GM21526 (cell line): Measurements from ENCODE around the gene TENM3.

Source experiments
- ATAC-seq: cut with Tn5 transposase; IDR thresholded peaks from one replicate; pipeline ENCODE4 v1.9.1; 2021; ENCODE audit warnings: moderate library complexity; ENCODE audit not compliant: unreplicated experiment, low FRiP score

Gene TENM3

GRCh38 chr4:182251116-182251515 lies 7.9 kb downstream of the TENM3 start:
- ATAC-seq: no peak

GRCh38 chr4:182252220-182252619 lies 9.0 kb downstream of the TENM3 start:
- no peak for ATAC-seq

- no peak for ATAC-seq
Observed at GRCh38 chr4:182254026-182254780, 11.0 kb downstream of the TENM3 start.

GRCh38 chr4:182255441-182256190 lies 12.4 kb downstream of the TENM3 start:
- no peak for ATAC-seq

GRCh38 chr4:182257016-182257415 lies 13.8 kb downstream of the TENM3 start:
- ATAC-seq: no peak

GRCh38 chr4:182257503-182257902 lies 14.3 kb downstream of the TENM3 start:
- no peak for ATAC-seq

GRCh38 chr4:182258441-182259000 lies 15.3 kb downstream of the TENM3 start:
- ATAC-seq: no peak

- ATAC-seq: no peak
Observed at GRCh38 chr4:182261651-182262223, 18.5 kb downstream of the TENM3 start.

GRCh38 chr4:182263562-182263961 lies 20.4 kb downstream of the TENM3 start:
- ATAC-seq: no peak

- ATAC-seq: no peak
Observed at GRCh38 chr4:182264139-182264752, 21.0 kb downstream of the TENM3 start.

- no peak for ATAC-seq
Observed at GRCh38 chr4:182265881-182266280, 22.7 kb downstream of the TENM3 start.

- no peak for ATAC-seq
Observed at GRCh38 chr4:182267048-182267447, 23.8 kb downstream of the TENM3 start.

GRCh38 chr4:182268966-182269365 lies 25.8 kb downstream of the TENM3 start:
- no peak for ATAC-seq

- ATAC-seq: no peak
Observed at GRCh38 chr4:182271731-182272130, 28.5 kb downstream of the TENM3 start.

- ATAC-seq: no peak
Observed at GRCh38 chr4:182272151-182272550, 28.9 kb downstream of the TENM3 start.

GRCh38 chr4:182273191-182273935 lies 30.2 kb downstream of the TENM3 start:
- ATAC-seq: no peak

- ATAC-seq: no peak
Observed at GRCh38 chr4:182276210-182277109, 33.3 kb downstream of the TENM3 start.

- ATAC-seq: no peak
Observed at GRCh38 chr4:182277377-182277776, 34.2 kb downstream of the TENM3 start.

GRCh38 chr4:182278729-182279128 lies 35.5 kb downstream of the TENM3 start:
- no peak for ATAC-seq
